ENCODE data around the gene CYP2J2.

- TF ChIP-seq, protein P1, sequence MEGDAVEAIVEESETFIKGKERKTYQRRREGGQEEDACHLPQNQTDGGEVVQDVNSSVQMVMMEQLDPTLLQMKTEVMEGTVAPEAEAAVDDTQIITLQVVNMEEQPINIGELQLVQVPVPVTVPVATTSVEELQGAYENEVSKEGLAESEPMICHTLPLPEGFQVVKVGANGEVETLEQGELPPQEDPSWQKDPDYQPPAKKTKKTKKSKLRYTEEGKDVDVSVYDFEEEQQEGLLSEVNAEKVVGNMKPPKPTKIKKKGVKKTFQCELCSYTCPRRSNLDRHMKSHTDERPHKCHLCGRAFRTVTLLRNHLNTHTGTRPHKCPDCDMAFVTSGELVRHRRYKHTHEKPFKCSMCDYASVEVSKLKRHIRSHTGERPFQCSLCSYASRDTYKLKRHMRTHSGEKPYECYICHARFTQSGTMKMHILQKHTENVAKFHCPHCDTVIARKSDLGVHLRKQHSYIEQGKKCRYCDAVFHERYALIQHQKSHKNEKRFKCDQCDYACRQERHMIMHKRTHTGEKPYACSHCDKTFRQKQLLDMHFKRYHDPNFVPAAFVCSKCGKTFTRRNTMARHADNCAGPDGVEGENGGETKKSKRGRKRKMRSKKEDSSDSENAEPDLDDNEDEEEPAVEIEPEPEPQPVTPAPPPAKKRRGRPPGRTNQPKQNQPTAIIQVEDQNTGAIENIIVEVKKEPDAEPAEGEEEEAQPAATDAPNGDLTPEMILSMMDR (IDR thresholded peaks at IDR 0.05) = no peak
- peak in 2 of 3 donors; percentile 32 to 36 for TF ChIP-seq POLR2A (IDR thresholded peaks at IDR 0.05)
Observed at GRCh38 chr1:59926381-59927123, at the start of gene CYP2J2.

Measured in body of pancreas (tissue), 4 donors.